GM12878 (cell line): ENCODE measurements around the gene CD72.

ENCODE experiments used
- BRCA1 ChIP-seq: IDR thresholded peaks from 2 replicates; pipeline ENCODE4 v1.6.1; 2011; ENCODE audit warnings: low read depth, low read length, improper control_type of control experiment
- CBX3 ChIP-seq: fragments of 200-600 bp; sonication (generic); IDR thresholded peaks from 2 replicates; pipeline ENCODE4 v1.6.1; 2016; ENCODE audit warnings: low read depth, borderline replicate concordance
- CTCF ChIP-seq, 3 experiments: IDR thresholded peaks in 2 of 3; conservative IDR thresholded peaks in 1 of 3; 2 replicates each; pipeline ENCODE4 v1.5.1; 2011; ENCODE audit warnings: low read depth in 3 of 3, low read length in 3 of 3, mild to moderate bottlenecking in 3 of 3, control low read depth in 2 of 3, moderate library complexity in 2 of 3, inconsistent platforms in 1 of 3, mixed read lengths in 1 of 3; ENCODE audit not compliant: control insufficient read depth in 2 of 3, insufficient read depth in 1 of 3; ENCODE audit errors: extremely low read depth in 1 of 3
- EP300 ChIP-seq, 2 experiments: fragments of 150-350 bp in 1 of 2; IDR thresholded peaks; 2 replicates each; pipeline ENCODE4 v1.6.1; 2011 to 2012; ENCODE audit warnings: low read depth in 2 of 2, low read length in 2 of 2, borderline replicate concordance in 1 of 2, improper control_type of control experiment in 1 of 2, inconsistent platforms in 1 of 2; ENCODE audit not compliant: control insufficient read depth in 1 of 2
- ETV6 ChIP-seq, 2 experiments: fragments of 450-650 bp in 1 of 2; IDR thresholded peaks in 1 of 2; conservative IDR thresholded peaks in 1 of 2; 2 replicates each; pipeline ENCODE4 v1.6.1; 2014; ENCODE audit warnings: antibody characterized with exemption in 1 of 2, borderline replicate concordance in 1 of 2, low read depth in 1 of 2, mild to moderate bottlenecking in 1 of 2, moderate library complexity in 1 of 2
- EZH2 ChIP-seq: IDR thresholded peaks from 2 replicates; pipeline ENCODE4 v1.6.1; 2012; ENCODE audit warnings: low read depth, mild to moderate bottlenecking, control low read depth, inconsistent platforms, low read length, borderline replicate concordance; ENCODE audit not compliant: control insufficient read depth
- MAX ChIP-seq: IDR thresholded peaks from 2 replicates; pipeline ENCODE4 v1.6.1; 2012; ENCODE audit warnings: low read depth, low read length, improper control_type of control experiment
- POLR2AphosphoS5 ChIP-seq: IDR thresholded peaks from 2 replicates; pipeline ENCODE4 v1.6.1; 2011; ENCODE audit warnings: mild to moderate bottlenecking, low read length, inconsistent platforms
- SRF ChIP-seq, 2 experiments: IDR thresholded peaks; 2 replicates each; pipeline ENCODE4 v1.6.1; 2011; ENCODE audit warnings: low read depth in 2 of 2, low read length in 2 of 2, mild to moderate bottlenecking in 1 of 2, moderate library complexity in 1 of 2
- TCF7 ChIP-seq: IDR thresholded peaks from 2 replicates; pipeline ENCODE4 v1.6.1; 2014; ENCODE audit warnings: antibody characterized with exemption, borderline replicate concordance
- ZNF592 ChIP-seq: fragments of 450-650 bp; IDR thresholded peaks from 2 replicates; pipeline ENCODE4 v1.6.1; 2017; ENCODE audit warnings: mild to moderate bottlenecking, moderate library complexity
- TF ChIP-seq, protein P1 (sequence below): IDR thresholded peaks from 2 replicates; pipeline ENCODE4 v1.6.1; 2012; ENCODE audit warnings: low read depth, low read length, improper control_type of control experiment

DNA sequence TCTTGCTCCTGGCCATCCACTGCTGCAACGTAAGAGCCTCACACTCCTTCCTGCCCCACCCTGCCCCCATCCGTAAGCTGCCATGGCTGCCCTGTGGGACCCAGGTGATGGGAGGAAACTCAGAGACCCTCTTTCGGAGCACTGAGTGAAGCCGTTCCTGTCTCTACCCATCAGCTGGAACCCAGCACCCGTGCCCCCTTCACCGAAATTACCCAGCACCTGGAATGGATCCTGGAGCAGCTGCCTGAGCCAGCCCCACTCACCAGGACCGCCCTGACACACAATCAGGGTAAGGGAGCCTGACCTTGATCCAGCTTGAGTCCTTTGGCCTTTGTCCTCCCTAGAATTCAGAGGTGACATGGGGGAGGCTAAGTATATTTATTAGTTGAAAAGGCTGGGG, 10.0 kb downstream of the CD72 start:
- TF ChIP-seq CTCF (IDR thresholded peaks at IDR 0.05 in 2 of 3, conservative IDR thresholded peaks at IDR 0.05 in 1 of 3; ENCODE audit: control insufficient read depth in 2 of 3, extremely low read depth in 1 of 3, insufficient read depth in 1 of 3, low read depth in 3 of 3, low read length in 3 of 3): no peak
- no peak for TF ChIP-seq ZNF592
- TF ChIP-seq CBX3: no peak
- TF ChIP-seq POLR2AphosphoS5: no peak
- TF ChIP-seq BRCA1: no peak
- TF ChIP-seq ETV6 (conservative IDR thresholded peaks at IDR 0.05 in 1 of 2, IDR thresholded peaks at IDR 0.05 in 1 of 2; ENCODE audit: borderline replicate concordance in 1 of 2, low read depth in 1 of 2): no peak
- no peak for TF ChIP-seq SRF (IDR thresholded peaks at IDR 0.05; ENCODE audit: low read depth in 2 of 2, low read length in 2 of 2)
- TF ChIP-seq EZH2: no peak
- TF ChIP-seq EP300 (IDR thresholded peaks at IDR 0.05; ENCODE audit: borderline replicate concordance in 1 of 2, control insufficient read depth in 1 of 2, low read depth in 2 of 2, low read length in 2 of 2): no peak
- no peak for TF ChIP-seq MAX
- TF ChIP-seq TCF7: no peak
- TF ChIP-seq, protein P1, sequence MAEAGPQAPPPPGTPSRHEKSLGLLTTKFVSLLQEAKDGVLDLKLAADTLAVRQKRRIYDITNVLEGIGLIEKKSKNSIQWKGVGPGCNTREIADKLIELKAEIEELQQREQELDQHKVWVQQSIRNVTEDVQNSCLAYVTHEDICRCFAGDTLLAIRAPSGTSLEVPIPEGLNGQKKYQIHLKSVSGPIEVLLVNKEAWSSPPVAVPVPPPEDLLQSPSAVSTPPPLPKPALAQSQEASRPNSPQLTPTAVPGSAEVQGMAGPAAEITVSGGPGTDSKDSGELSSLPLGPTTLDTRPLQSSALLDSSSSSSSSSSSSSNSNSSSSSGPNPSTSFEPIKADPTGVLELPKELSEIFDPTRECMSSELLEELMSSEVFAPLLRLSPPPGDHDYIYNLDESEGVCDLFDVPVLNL: no peak
